Testis (tissue), 3 donors: ENCODE measurements around the gene NFIA. TPM values are rescaled to one million over a fixed set of nuclear protein-coding genes. Genes with fewer than 3 reads are reported as not detected.

ENCODE experiments used
- DNase-seq: peaks from one replicate; pipeline ENCODE4 v3.0.0-alpha.2; 2019
- H3K27ac ChIP-seq, 2 donors: fragments of 200-600 bp; sonication (generic); one replicate each; pipeline ENCODE4 v1.5.1; 2019
- H3K27me3 ChIP-seq: fragments of 200-600 bp; sonication (generic); one replicate; pipeline ENCODE4 v1.5.1; 2019
- H3K36me3 ChIP-seq: fragments of 200-600 bp; sonication (generic); one replicate; pipeline ENCODE4 v1.5.1; 2017; ENCODE audit warnings: low read depth; ENCODE audit errors: missing control alignments
- H3K4me1 ChIP-seq: fragments of 200-600 bp; sonication (generic); one replicate; pipeline ENCODE4 v1.5.1; 2019
- H3K4me3 ChIP-seq, 2 donors: fragments of 200-600 bp; sonication (generic); one replicate each; pipeline ENCODE4 v1.5.1; 2017 to 2019
- H3K9me3 ChIP-seq: fragments of 200-600 bp; sonication (generic); one replicate; pipeline ENCODE4 v1.5.1; 2017
- CTCF ChIP-seq, 3 experiments: fragments of 450-650 bp in 2 of 3; fragments of 200-600 bp in 1 of 3; sonication (generic) in 1 of 3; IDR thresholded peaks; one replicate each; pipeline ENCODE4 v1.5.1; 2016 to 2019; ENCODE audit warnings: antibody characterized with exemption in 3 of 3, mild to moderate bottlenecking in 2 of 3, moderate library complexity in 1 of 3
- POLR2A ChIP-seq: fragments of 450-650 bp; IDR thresholded peaks from one replicate; pipeline ENCODE4 v1.6.1; 2017; ENCODE audit warnings: antibody characterized with exemption, mild to moderate bottlenecking, moderate library complexity
- WGBS, 2 donors: methylation state at CpG; one replicate each; pipeline ENCODE4 v1.1.5; 2018; 5-methylcytosine and 5-hydroxymethylcytosine counted together
- intact Hi-C: fragments of 100-400 bp; cut with DNase I; formaldehyde crosslinking; loops from one replicate; pipeline ENCODE4 v1.15.1; 2023; ENCODE audit warnings: low total_unique reads
- polyA plus RNA-seq: library from polyadenylated mRNA; stranded (reverse); fragments of 350-450 nt; fragmentation: Illumina TruSeq; extraction: RNeasy Lipid Tissue Mini Kit (QIAGEN cat#74804); gene quantifications from one replicate; pipeline ENCODE4 v1.2.3, GENCODE V29; 2014; ENCODE audit warnings: low read depth, low replicate concordance; ENCODE audit not compliant: insufficient read depth
- total RNA-seq, 2 donors: library from RNA; depleted of rRNA; stranded (reverse); fragments of >200 nt; gene quantifications; one replicate each; pipeline ENCODE4 v1.2.3, GENCODE V29; 2016

The NFIA gene
- total and polyA plus RNA-seq, 3 donors from 2014 or later: 11.6 to 78.9 (median 53.5) TPM

- TF ChIP-seq POLR2A (no peak), CTCF (IDR thresholded peaks at IDR 0.05) (no peak)
- Histone ChIP-seq H3K36me3 (no peaks in the 10 kb centered on the region), H3K27ac (peak overlapping the region; percentile 29 to 77), H3K9me3 (no peaks in the 10 kb centered on the region), H3K4me3 (no peak overlapping the region), H3K4me1 (peaks cover 22% of the 10 kb centered on the region), H3K27me3 (no peaks in the 10 kb centered on the region)
- WGBS, 2 donors: 76 to 79% methylated on average over 5 of the region's 5 CpGs
- intact Hi-C loops: no loop called here
- DNase-seq: no peak
Observed at GRCh38 chr1:61338899-61339298, 256.5 kb downstream of the NFIA start.

GRCh38 chr1:61341426-61341825, 259.1 kb downstream of the NFIA start:
- intact Hi-C loops: loop anchor here (10.0 kb wide), 1 partner anchor 103 kb away; no protein-coding TSS in a partner anchor
- DNase-seq: no peak
- H3K4me1 ChIP-seq: peaks cover 19% of the 10 kb centered on the region

GRCh38 chr1:61343734-61344420, 261.5 kb downstream of the NFIA start:
- WGBS, 2 donors: 62 to 65% methylated on average over 6 of the region's 6 CpGs
- Histone ChIP-seq H3K36me3 (no peaks in the 10 kb centered on the region), H3K27me3 (no peaks in the 10 kb centered on the region), H3K4me1 (peaks cover 2% of the 10 kb centered on the region), H3K27ac (no peak overlapping the region), H3K9me3 (no peaks in the 10 kb centered on the region), H3K4me3 (no peak overlapping the region)
- no peak for DNase-seq
- TF ChIP-seq CTCF (IDR thresholded peaks at IDR 0.05): no peak
- no peak for TF ChIP-seq POLR2A
- intact Hi-C loops: loop anchor here (10.0 kb wide), 1 partner anchor 101 kb away; no protein-coding TSS in a partner anchor

More at GRCh38 chr1:61341426-61341825, 259.1 kb downstream of the NFIA start:
- Histone ChIP-seq H3K27ac (no peak overlapping the region), H3K9me3 (no peaks in the 10 kb centered on the region), H3K27me3 (no peaks in the 10 kb centered on the region), H3K4me3 (no peak overlapping the region), H3K36me3 (no peaks in the 10 kb centered on the region)
- TF ChIP-seq POLR2A (no peak), CTCF (IDR thresholded peaks at IDR 0.05) (no peak)
- 86 to 92% methylated on average over 6 of the region's 6 CpGs for WGBS, 2 donors

GRCh38 chr1:61344696-61345095, 262.3 kb downstream of the NFIA start:
- no peak for DNase-seq
- H3K27me3 ChIP-seq: no peaks in the 10 kb centered on the region
- 72 to 73% methylated on average over 2 of the region's 2 CpGs for WGBS, 2 donors
- intact Hi-C loops: loop anchor here (10.0 kb wide), 1 partner anchor 100 kb away; no protein-coding TSS in a partner anchor
- no peak overlapping the region for H3K4me3 ChIP-seq
- no peaks in the 10 kb centered on the region for H3K4me1 ChIP-seq
- H3K9me3 ChIP-seq: no peaks in the 10 kb centered on the region
- no peak for TF ChIP-seq CTCF (IDR thresholded peaks at IDR 0.05)
- no peak for TF ChIP-seq POLR2A
- no peaks in the 10 kb centered on the region for H3K36me3 ChIP-seq
- H3K27ac ChIP-seq: no peak overlapping the region
